Activated naive CD8-positive, alpha-beta T cell treated with anti-CD3 and anti-CD28 coated beads, Interleukin-2, amount 50 U/mL, for 24 hours (primary cell): Measurements from ENCODE around the gene PPP2R1B.
"Not testable (repeated sequence)": the region's sequence is repeated elsewhere in the genome, so short reads cannot be mapped to it uniquely, and the experiment has no call there.

Experiments used
- ATAC-seq: fragments of 150-1000 bp; cut with Tn5 transposase; one replicate; pipeline ENCODE4 v1.10.0; 2021
- DNase-seq: peaks from one replicate; pipeline ENCODE4 v3.0.0; 2021
- H3K27ac Mint-ChIP-seq: one replicate; pipeline ENCODE4 v1.8.0; 2021; ENCODE audit warnings: mild to moderate bottlenecking, mixed read lengths
- H3K27me3 Mint-ChIP-seq: one replicate; pipeline ENCODE4 v1.8.0; 2021; ENCODE audit warnings: mixed read lengths
- H3K36me3 Mint-ChIP-seq: one replicate; pipeline ENCODE4 v1.8.0; 2021; ENCODE audit warnings: low read depth, mixed read lengths
- H3K4me1 Mint-ChIP-seq: one replicate; pipeline ENCODE4 v1.8.0; 2021; ENCODE audit warnings: mixed read lengths
- H3K4me3 Mint-ChIP-seq: one replicate; pipeline ENCODE4 v1.8.0; 2021; ENCODE audit warnings: mild to moderate bottlenecking, moderate library complexity, mixed read lengths
- H3K9me3 Mint-ChIP-seq: one replicate; pipeline ENCODE4 v1.8.0; 2021; ENCODE audit warnings: mixed read lengths

PPP2R1B gene

DNA sequence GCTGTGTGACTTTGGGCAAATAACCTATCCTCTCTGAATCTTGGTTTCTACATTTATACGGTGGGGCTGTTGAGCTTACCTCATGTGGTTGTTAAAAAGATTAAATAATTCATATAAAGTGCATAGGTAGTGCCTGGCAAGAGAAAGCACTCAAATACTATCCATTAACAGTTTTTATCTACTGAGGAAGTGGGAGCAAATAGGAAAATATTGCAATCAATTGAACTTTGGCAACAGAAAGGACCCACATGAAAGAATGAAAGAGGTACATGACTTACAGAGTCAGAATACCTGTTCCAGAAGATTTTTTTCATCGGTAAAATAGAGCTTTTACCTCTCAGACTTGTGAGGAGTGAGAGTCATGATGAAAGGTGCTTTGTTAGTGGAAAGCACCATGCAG, 6.3 kb upstream of the PPP2R1B start:
- ATAC-seq, result no peak
- peaks cover 5% of the 10 kb centered on the region for H3K4me1 Mint-ChIP-seq
- no peak overlapping the region for H3K4me3 Mint-ChIP-seq
- H3K27ac Mint-ChIP-seq, result no peak overlapping the region
- H3K27me3 Mint-ChIP-seq, result no peaks in the 10 kb centered on the region
- no peaks in the 10 kb centered on the region for H3K36me3 Mint-ChIP-seq
- H3K9me3 Mint-ChIP-seq, result no peaks in the 10 kb centered on the region
- DNase-seq, result no peak

DNA sequence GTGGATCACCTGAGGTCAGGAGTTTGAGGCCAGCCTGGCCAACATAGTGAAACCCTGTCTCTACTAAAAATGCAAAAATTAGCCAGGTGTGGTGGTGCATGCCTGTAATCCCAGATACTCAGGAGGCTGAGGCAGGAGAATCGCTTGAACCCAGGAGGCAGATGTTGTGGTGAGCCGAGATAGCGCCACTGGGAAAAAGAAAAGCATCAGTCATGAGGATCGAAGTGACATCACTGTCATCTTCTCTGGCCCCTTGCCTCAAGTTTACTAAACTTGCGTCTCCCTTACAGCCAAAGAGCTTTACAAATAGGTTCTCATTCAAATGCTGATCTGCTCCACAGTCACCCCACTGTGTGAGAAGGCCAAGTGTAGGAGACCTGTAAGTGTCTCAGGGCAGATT, 5.0 kb upstream of the PPP2R1B start:
- H3K27ac Mint-ChIP-seq, H3K4me1 Mint-ChIP-seq, H3K27me3 Mint-ChIP-seq, ATAC-seq, H3K4me3 Mint-ChIP-seq, H3K36me3 Mint-ChIP-seq, DNase-seq, H3K9me3 Mint-ChIP-seq: not testable (repeated sequence)

DNA sequence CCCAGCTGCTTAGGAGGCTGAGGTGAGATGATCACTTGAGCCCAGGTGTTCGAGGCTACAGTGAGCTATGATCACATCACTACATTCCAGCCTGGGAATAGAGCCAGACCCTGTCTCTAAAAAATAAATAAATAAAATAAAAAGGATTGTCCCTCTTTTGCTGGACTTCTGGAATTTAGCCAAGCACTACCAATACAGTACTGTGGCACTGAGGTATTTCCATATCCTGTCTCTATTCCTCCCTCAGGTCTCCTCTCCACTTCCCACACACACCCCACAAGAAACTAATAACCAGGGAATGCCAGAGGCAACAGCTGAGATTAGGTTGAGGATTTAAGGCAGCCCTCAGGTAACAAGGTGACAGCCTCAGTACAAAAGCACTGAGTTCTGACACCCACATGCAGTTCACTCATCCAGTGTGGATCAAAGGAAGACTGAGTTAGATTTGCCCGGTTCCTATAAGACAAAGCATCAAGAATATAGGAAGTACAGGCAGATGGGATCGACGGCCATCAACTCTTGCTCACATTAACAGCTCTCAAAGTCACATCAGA, 4.5 kb upstream of the PPP2R1B start:
- no peaks in the 10 kb centered on the region for H3K27me3 Mint-ChIP-seq
- DNase-seq, result no peak
- H3K9me3 Mint-ChIP-seq, result no peaks in the 10 kb centered on the region
- no peak for ATAC-seq
- no peak overlapping the region for H3K27ac Mint-ChIP-seq
- no peak overlapping the region for H3K4me3 Mint-ChIP-seq
- H3K36me3 Mint-ChIP-seq, result no peaks in the 10 kb centered on the region
- H3K4me1 Mint-ChIP-seq, result peaks cover 10% of the 10 kb centered on the region

DNA sequence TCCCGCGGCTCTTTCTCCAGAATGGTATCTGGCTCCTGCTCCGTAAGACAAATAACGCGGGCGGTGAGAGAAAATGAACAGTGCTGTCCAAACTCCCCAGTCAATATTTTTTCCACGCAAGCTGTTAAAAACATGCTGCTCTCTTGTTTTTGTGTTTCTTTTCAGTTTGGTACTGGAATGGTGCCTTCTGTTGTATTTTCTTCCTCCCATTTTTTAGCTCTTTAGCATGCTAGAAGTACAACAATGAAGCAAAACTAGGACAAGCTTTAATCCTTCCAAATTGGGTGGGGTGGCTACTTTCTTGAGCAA, 599 bp upstream of the PPP2R1B start:
- H3K9me3 Mint-ChIP-seq, result no peaks in the 10 kb centered on the region
- peak overlapping the region; percentile 97 for H3K4me3 Mint-ChIP-seq
- H3K27me3 Mint-ChIP-seq, result no peaks in the 10 kb centered on the region
- peak overlapping the region; percentile 92 for H3K27ac Mint-ChIP-seq
- ATAC-seq (no peak), DNase-seq (peak; percentile 21)
- peaks cover 25% of the 10 kb centered on the region for H3K36me3 Mint-ChIP-seq
- H3K4me1 Mint-ChIP-seq, result peaks cover 34% of the 10 kb centered on the region

DNA sequence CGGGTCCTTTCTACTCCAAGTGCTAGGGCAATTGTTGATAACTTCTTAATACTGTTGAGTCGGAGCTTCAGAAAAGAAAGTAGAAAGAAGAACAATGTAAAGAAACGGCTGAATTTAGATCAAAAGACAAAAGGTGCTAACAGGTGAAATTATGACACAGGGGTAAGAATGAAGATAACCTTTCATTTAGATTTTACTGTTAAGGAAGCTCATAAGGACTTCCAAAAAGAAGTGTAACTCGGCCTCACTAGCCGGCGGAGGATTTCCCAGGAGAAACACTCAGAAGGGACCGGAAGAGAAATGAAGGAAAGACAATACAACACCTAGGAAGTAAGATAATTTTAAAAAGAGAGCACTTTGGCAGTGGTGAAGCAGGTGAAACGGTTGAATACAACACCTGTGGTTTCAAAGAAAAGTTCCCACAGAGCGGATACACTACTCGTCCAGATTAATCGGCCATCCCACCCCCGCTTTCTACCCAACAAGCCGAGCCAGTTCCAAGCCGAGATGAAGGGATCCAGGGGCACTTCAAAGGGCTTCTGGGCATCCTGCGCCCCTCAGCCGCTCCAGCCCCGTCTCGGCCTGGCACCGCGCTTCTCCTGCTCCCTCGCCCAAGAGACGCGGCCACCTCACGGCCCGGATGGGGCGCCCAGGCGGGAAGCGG, 737 bp downstream of the PPP2R1B start:
- peaks cover 35% of the 10 kb centered on the region for H3K36me3 Mint-ChIP-seq
- no peaks in the 10 kb centered on the region for H3K9me3 Mint-ChIP-seq
- H3K27ac Mint-ChIP-seq, result peak overlapping the region; percentile 78
- H3K4me1 Mint-ChIP-seq, result peaks cover 34% of the 10 kb centered on the region
- H3K4me3 Mint-ChIP-seq, result peak overlapping the region; percentile 97
- H3K27me3 Mint-ChIP-seq, result no peaks in the 10 kb centered on the region
- ATAC-seq (peak; percentile 56), DNase-seq (no peak)

DNA sequence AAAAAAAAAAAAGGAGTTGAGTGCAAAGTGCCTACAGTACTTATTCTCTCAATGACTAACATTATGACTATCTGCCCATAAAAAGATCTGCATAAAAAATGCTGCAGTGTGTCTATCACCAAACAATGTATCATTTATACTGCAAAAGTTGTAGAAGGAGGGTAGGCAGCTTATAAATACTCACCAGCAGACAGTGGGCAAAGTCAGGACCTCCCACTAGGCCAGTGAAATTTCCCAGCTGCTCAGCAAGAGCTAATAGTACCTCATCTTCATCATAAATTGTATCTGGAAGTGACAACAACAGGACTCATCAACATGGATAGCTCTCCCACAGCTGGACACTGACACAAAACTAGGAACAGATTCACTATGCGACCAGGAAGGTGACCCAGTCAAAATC, 1.6 kb downstream of the PPP2R1B start:
- Mint-ChIP-seq H3K4me3 (peak overlapping the region; percentile 97), H3K36me3 (peaks cover 41% of the 10 kb centered on the region), H3K27me3 (no peaks in the 10 kb centered on the region), H3K9me3 (no peaks in the 10 kb centered on the region), H3K27ac (no peak overlapping the region), H3K4me1 (peaks cover 34% of the 10 kb centered on the region)
- DNase-seq (no peak), ATAC-seq (no peak)

GRCh38 chr11:111762981-111763643, 3.1 kb downstream of the PPP2R1B start:
- Mint-ChIP-seq H3K27ac (no peak overlapping the region), H3K4me1 (peaks cover 34% of the 10 kb centered on the region), H3K4me3 (no peak overlapping the region), H3K27me3 (no peaks in the 10 kb centered on the region), H3K36me3 (peaks cover 51% of the 10 kb centered on the region), H3K9me3 (no peaks in the 10 kb centered on the region)
- ATAC-seq (no peak), DNase-seq (no peak)

GRCh38 chr11:111762526-111762925, 3.7 kb downstream of the PPP2R1B start:
- H3K27me3 Mint-ChIP-seq, result no peaks in the 10 kb centered on the region
- no peak for DNase-seq
- H3K4me1 Mint-ChIP-seq, result peaks cover 34% of the 10 kb centered on the region
- H3K27ac Mint-ChIP-seq, result no peak overlapping the region
- H3K4me3 Mint-ChIP-seq, result no peak overlapping the region
- ATAC-seq, result no peak
- no peaks in the 10 kb centered on the region for H3K9me3 Mint-ChIP-seq
- peaks cover 55% of the 10 kb centered on the region for H3K36me3 Mint-ChIP-seq

GRCh38 chr11:111761036-111761435, 5.2 kb downstream of the PPP2R1B start:
- ATAC-seq (no peak), DNase-seq (no peak)
- Mint-ChIP-seq H3K4me1 (peaks cover 25% of the 10 kb centered on the region), H3K36me3 (peaks cover 63% of the 10 kb centered on the region), H3K9me3 (no peaks in the 10 kb centered on the region), H3K27me3 (no peaks in the 10 kb centered on the region), H3K4me3 (no peak overlapping the region), H3K27ac (no peak overlapping the region)

- DNase-seq (no peak), ATAC-seq (no peak)
- no peaks in the 10 kb centered on the region for H3K9me3 Mint-ChIP-seq
- H3K27ac Mint-ChIP-seq, result no peak overlapping the region
- H3K27me3 Mint-ChIP-seq, result no peaks in the 10 kb centered on the region
- no peak overlapping the region for H3K4me3 Mint-ChIP-seq
- peaks cover 20% of the 10 kb centered on the region for H3K4me1 Mint-ChIP-seq
- peaks cover 66% of the 10 kb centered on the region for H3K36me3 Mint-ChIP-seq
These were observed 6.3 kb downstream of the PPP2R1B start for GRCh38 chr11:111759778-111760407.

DNA sequence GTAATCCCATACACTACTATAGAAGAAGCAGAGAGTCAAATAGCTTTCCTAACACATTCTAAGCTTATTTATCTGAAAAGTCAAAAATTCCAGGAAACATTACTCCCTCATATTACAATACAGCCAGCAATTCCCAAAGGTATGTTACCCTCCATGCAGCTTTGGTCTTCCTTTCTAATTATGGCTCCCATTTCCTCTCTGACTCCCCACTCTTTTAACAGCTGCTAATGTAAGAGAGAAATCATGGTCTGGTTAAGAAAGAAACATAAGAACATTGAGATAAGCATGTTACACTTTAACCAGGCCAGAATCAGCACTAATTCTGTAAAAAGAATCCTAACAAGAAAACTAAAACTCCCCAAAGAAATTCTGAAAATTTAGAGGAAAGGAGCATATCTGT, 6.8 kb downstream of the PPP2R1B start:
- ATAC-seq (no peak), DNase-seq (no peak)
- Mint-ChIP-seq H3K4me1 (peaks cover 14% of the 10 kb centered on the region), H3K27me3 (no peaks in the 10 kb centered on the region), H3K27ac (no peak overlapping the region), H3K36me3 (peaks cover 62% of the 10 kb centered on the region), H3K4me3 (no peak overlapping the region), H3K9me3 (no peaks in the 10 kb centered on the region)

DNA sequence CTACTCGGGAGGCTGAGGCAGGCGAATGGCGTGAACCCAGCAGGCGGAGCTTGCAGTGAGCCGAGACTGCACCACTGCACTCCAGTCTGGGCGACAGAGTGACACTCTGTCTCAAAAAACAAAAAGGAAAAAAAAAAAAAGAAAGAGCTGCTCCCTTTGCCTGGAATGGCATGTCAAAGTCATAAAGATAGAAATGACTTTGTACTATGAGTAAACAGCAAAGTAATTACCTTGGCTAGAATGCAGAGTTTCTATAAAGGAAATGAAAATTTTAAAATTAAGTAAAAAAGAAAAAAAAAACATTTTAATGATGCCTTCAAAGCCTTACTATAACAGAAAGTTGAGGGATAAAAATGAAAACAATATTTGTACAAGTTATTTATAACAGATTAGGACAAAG, 10.1 kb downstream of the PPP2R1B start:
- Mint-ChIP-seq H3K4me3 (no peak overlapping the region), H3K4me1 (no peaks in the 10 kb centered on the region), H3K36me3 (peaks cover 55% of the 10 kb centered on the region), H3K27me3 (no peaks in the 10 kb centered on the region), H3K9me3 (no peaks in the 10 kb centered on the region), H3K27ac (no peak overlapping the region)
- ATAC-seq (no peak), DNase-seq (no peak)

GRCh38 chr11:111749646-111750045, 16.5 kb downstream of the PPP2R1B start:
- Mint-ChIP-seq H3K27ac (no peak overlapping the region), H3K27me3 (no peaks in the 10 kb centered on the region)

GRCh38 chr11:111748035-111748804, 18.0 kb downstream of the PPP2R1B start:
- H3K27me3 Mint-ChIP-seq, result no peaks in the 10 kb centered on the region
- no peaks in the 10 kb centered on the region for H3K9me3 Mint-ChIP-seq
- ATAC-seq (no peak), DNase-seq (no peak)
- no peak overlapping the region for H3K4me3 Mint-ChIP-seq
- no peak overlapping the region for H3K27ac Mint-ChIP-seq
- H3K36me3 Mint-ChIP-seq, result peaks cover 53% of the 10 kb centered on the region
- H3K4me1 Mint-ChIP-seq, result no peaks in the 10 kb centered on the region

More at GRCh38 chr11:111749646-111750045, 16.5 kb downstream of the PPP2R1B start:
- no peaks in the 10 kb centered on the region for H3K4me1 Mint-ChIP-seq
- H3K36me3 Mint-ChIP-seq, result peaks cover 52% of the 10 kb centered on the region
- DNase-seq, result no peak
- H3K9me3 Mint-ChIP-seq, result no peaks in the 10 kb centered on the region
- no peak overlapping the region for H3K4me3 Mint-ChIP-seq
- no peak for ATAC-seq
